HCT116 (cell line): ENCODE measurements around the gene RUFY4. TPM values are rescaled to one million over a fixed set of nuclear protein-coding genes. Genes with fewer than 3 reads are reported as not detected.
A peak's percentile ranks its signal among the peaks of the same experiment; 100 is the strongest.

Source experiments
- ATAC-seq: fragments of 200-7000 bp; cut with Tn5 transposase; 2 replicates; pipeline ENCODE4 v1.9.1; 2020; ENCODE audit warnings: mild to moderate bottlenecking, moderate library complexity
- BruUV-seq: library from RNA; stranded (reverse); fragments of 400-500 nt; replicated peaks from 2 replicates; lab custom pipeline; 2021; lab: Mats Ljungman, UMichigan
- CTCF ChIA-PET: fragments of 300-600 bp; sonication (Branson Sonifier 250); formaldehyde crosslinking; loops from one replicate; lab custom pipeline; 2021; ENCODE audit warnings: antibody characterized with exemption; lab: Charles Lee
- POLR2A ChIA-PET: fragments of 300-600, 350-600 bp; sonication (Branson Sonifier 250); formaldehyde crosslinking; loops from one replicate; lab custom pipeline; 2021; ENCODE audit warnings: antibody characterized with exemption; lab: Charles Lee
- RAD21 ChIA-PET, 2 experiments: fragments of 300-600 bp; sonication (Branson Sonifier 250); formaldehyde crosslinking; loops; one replicate each; lab custom pipeline; 2023; ENCODE audit warnings: low total read pairs in 2 of 2; ENCODE audit not compliant: uncharacterized antibody in 2 of 2, unreplicated experiment in 2 of 2, low non-redundant PET in 1 of 2; lab: Charles Lee
- DNase-seq: peaks from one replicate; pipeline ENCODE4 v3.0.0-alpha.2; 2010; ENCODE audit warnings: low read depth, low spot score
- H2AFZ ChIP-seq: fragments of 200-600 bp; shearing (Covaris generic), sonication (generic); 2 replicates; pipeline ENCODE4 v1.6.1; 2017; ENCODE audit warnings: low read depth, mixed run types, mixed read lengths, antibody characterized with exemption, low read length; ENCODE audit not compliant: poor library complexity, severe bottlenecking
- H3K27ac ChIP-seq: 2 replicates; pipeline ENCODE4 v1.5.1; 2012; ENCODE audit warnings: low read depth, low read length
- H3K27me3 ChIP-seq: fragments of 200-600 bp; sonication (generic); 2 replicates; pipeline ENCODE4 v1.6.1; 2016; ENCODE audit warnings: mixed run types, low read length, mixed read lengths; ENCODE audit not compliant: insufficient read depth
- H3K36me3 ChIP-seq, 2 experiments: fragments of 200-500 bp in 1 of 2; fragments of 200-600 bp in 1 of 2; sonication (Bioruptor generic) in 1 of 2; sonication (generic) in 1 of 2; 2 replicates each; pipeline versions ENCODE4 v1.5.1 to v1.6.1; 2014 to 2016; ENCODE audit warnings: low read length in 2 of 2, inconsistent platforms in 1 of 2, mixed read lengths in 1 of 2, mixed run types in 1 of 2; ENCODE audit not compliant: insufficient read depth in 2 of 2, control insufficient read depth in 1 of 2
- H3K4me1 ChIP-seq, 2 experiments: fragments of 200-600 bp in 1 of 2; sonication (generic) in 1 of 2; 2 replicates each; pipeline versions ENCODE4 v1.5.1 to v1.6.1; 2012 to 2017; ENCODE audit warnings: low read length in 2 of 2, inconsistent platforms in 1 of 2, mild to moderate bottlenecking in 1 of 2, mixed read lengths in 1 of 2, mixed run types in 1 of 2, moderate library complexity in 1 of 2; ENCODE audit not compliant: insufficient read depth in 2 of 2, control insufficient read depth in 1 of 2
- H3K4me2 ChIP-seq: fragments of 200-600 bp; sonication (generic); 2 replicates; pipeline ENCODE4 v1.6.1; 2017; ENCODE audit warnings: mixed run types, low read length, mixed read lengths
- H3K4me3 ChIP-seq, 2 experiments: fragments of 200-600 bp in 1 of 2; sonication (generic) in 1 of 2; replicated peaks in 1 of 2; 2 replicates each; pipeline ENCODE4 v1.5.1; 2011 to 2016; ENCODE audit warnings: low read length in 2 of 2, control low read depth in 1 of 2, low read depth in 1 of 2, mild to moderate bottlenecking in 1 of 2, mixed read lengths in 1 of 2, mixed run types in 1 of 2
- H3K79me2 ChIP-seq: fragments of 200-600 bp; sonication (generic); 2 replicates; pipeline ENCODE4 v1.6.1; 2017; ENCODE audit warnings: mild to moderate bottlenecking, mixed run types, low read length, moderate library complexity, mixed read lengths; ENCODE audit not compliant: insufficient read depth
- H3K9ac ChIP-seq: fragments of 200-600 bp; sonication (generic); 2 replicates; pipeline ENCODE4 v1.6.1; 2016; ENCODE audit warnings: low read length, mixed read lengths
- H3K9me2 ChIP-seq: fragments of 200-600 bp; sonication (generic), shearing (Covaris generic); 2 replicates; pipeline ENCODE4 v1.6.1; 2017; ENCODE audit warnings: mixed run types, mild to moderate bottlenecking, moderate library complexity; ENCODE audit not compliant: insufficient read depth
- H3K9me3 ChIP-seq, 2 experiments: fragments of 200-500 bp in 1 of 2; fragments of 200-600 bp in 1 of 2; sonication (Bioruptor generic) in 1 of 2; sonication (generic) in 1 of 2; 2 replicates each; pipeline ENCODE4 v1.6.1; 2014 to 2017; ENCODE audit warnings: low read length in 2 of 2, mixed read lengths in 2 of 2, inconsistent platforms in 1 of 2, low read depth in 1 of 2, mild to moderate bottlenecking in 1 of 2, mixed run types in 1 of 2, moderate library complexity in 1 of 2; ENCODE audit not compliant: control insufficient read depth in 1 of 2, insufficient read depth in 1 of 2
- H4K20me1 ChIP-seq: fragments of 200-600 bp; sonication (generic), shearing (Covaris generic); 2 replicates; pipeline ENCODE4 v1.6.1; 2017; ENCODE audit warnings: mixed run types, mild to moderate bottlenecking, moderate library complexity; ENCODE audit not compliant: insufficient read depth
- CBX3 ChIP-seq: IDR thresholded peaks from 2 replicates; pipeline ENCODE4 v1.6.1; 2012; ENCODE audit warnings: low read depth
- EGR1 ChIP-seq: IDR thresholded peaks from 2 replicates; pipeline ENCODE4 v1.6.1; 2012; ENCODE audit warnings: low read depth
- EZH2 ChIP-seq: fragments of 200-600 bp; sonication (generic); IDR thresholded peaks from 2 replicates; pipeline ENCODE4 v1.6.1; 2017; ENCODE audit warnings: antibody characterized with exemption, mixed run types
- POLR2AphosphoS5 ChIP-seq: IDR thresholded peaks from 2 replicates; pipeline ENCODE4 v1.6.1; 2011; ENCODE audit warnings: mild to moderate bottlenecking, low read depth, low read length, moderate library complexity
- SIN3A ChIP-seq: IDR thresholded peaks from 2 replicates; pipeline ENCODE4 v1.6.1; 2012; ENCODE audit warnings: low read depth
- ZNF274 ChIP-seq: fragments of 200-500 bp; sonication (Bioruptor generic); IDR thresholded peaks from 2 replicates; pipeline ENCODE4 v1.6.1; 2014; ENCODE audit warnings: mild to moderate bottlenecking, low read depth, low read length, inconsistent platforms
- intact Hi-C: fragments of 100-400 bp; cut with micrococcal nuclease; formaldehyde crosslinking; loops from 2 replicates; pipeline ENCODE4 v1.10.0; 2022
- total RNA-seq: library from RNA; stranded (reverse); gene quantifications from one replicate; pipeline ENCODE4 v1.2.1, GENCODE V29; 2021; ENCODE audit not compliant: unreplicated experiment
- TF ChIP-seq, protein P1 (sequence below), 3 experiments: fragments of 200-600 bp in 1 of 3; sonication (generic) in 1 of 3; IDR thresholded peaks in 2 of 3; conservative IDR thresholded peaks in 1 of 3; 2 replicates each; pipeline ENCODE4 v1.5.1; 2012 to 2017; ENCODE audit warnings: low read depth in 2 of 3, low read length in 2 of 3, antibody characterized with exemption in 1 of 3, borderline replicate concordance in 1 of 3, control low read depth in 1 of 3, mild to moderate bottlenecking in 1 of 3, mixed read lengths in 1 of 3, mixed run types in 1 of 3, moderate library complexity in 1 of 3; ENCODE audit not compliant: insufficient read depth in 1 of 3
- TF ChIP-seq, protein P2 (sequence below): IDR thresholded peaks from 2 replicates; pipeline ENCODE4 v1.6.1; 2012
- TF ChIP-seq, protein P3 (sequence below): IDR thresholded peaks from 2 replicates; pipeline ENCODE4 v1.6.1; 2012; ENCODE audit warnings: low read depth
- TF ChIP-seq, protein P4 (sequence below): IDR thresholded peaks from 2 replicates; pipeline ENCODE4 v1.6.1; 2012
- TF ChIP-seq, protein P5 (sequence below): IDR thresholded peaks from 2 replicates; pipeline ENCODE4 v1.6.1; 2011; ENCODE audit warnings: mild to moderate bottlenecking, low read length, moderate library complexity; ENCODE audit not compliant: insufficient replicate concordance; ENCODE audit errors: extremely low read depth

RUFY4 gene
- total RNA-seq, 1 experiment from 2014 or later: 0.27 TPM

DNA sequence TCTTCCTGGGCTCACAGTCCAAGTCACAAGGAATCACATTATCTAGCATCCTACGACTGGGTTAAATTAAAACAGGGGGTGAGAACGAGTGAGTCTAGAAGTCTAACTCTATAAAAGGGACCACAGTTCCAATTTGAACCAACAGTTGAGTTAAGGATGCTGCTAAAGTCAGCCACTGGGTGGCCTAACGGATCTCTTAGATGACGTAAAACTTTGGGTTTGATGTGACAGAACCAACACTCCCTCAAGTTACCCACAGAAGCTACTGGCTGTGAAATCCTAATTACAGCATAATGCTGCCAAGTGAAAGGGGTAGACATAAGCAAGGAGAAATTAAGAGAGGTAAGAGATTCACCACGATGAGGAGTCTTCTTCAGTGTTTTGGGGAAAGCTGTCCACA is 32.7 kb upstream of the RUFY4 start:
- TF ChIP-seq SIN3A: no peak
- TF ChIP-seq, protein P1, sequence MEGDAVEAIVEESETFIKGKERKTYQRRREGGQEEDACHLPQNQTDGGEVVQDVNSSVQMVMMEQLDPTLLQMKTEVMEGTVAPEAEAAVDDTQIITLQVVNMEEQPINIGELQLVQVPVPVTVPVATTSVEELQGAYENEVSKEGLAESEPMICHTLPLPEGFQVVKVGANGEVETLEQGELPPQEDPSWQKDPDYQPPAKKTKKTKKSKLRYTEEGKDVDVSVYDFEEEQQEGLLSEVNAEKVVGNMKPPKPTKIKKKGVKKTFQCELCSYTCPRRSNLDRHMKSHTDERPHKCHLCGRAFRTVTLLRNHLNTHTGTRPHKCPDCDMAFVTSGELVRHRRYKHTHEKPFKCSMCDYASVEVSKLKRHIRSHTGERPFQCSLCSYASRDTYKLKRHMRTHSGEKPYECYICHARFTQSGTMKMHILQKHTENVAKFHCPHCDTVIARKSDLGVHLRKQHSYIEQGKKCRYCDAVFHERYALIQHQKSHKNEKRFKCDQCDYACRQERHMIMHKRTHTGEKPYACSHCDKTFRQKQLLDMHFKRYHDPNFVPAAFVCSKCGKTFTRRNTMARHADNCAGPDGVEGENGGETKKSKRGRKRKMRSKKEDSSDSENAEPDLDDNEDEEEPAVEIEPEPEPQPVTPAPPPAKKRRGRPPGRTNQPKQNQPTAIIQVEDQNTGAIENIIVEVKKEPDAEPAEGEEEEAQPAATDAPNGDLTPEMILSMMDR (IDR thresholded peaks at IDR 0.05 in 2 of 3, conservative IDR thresholded peaks at IDR 0.05 in 1 of 3; ENCODE audit: borderline replicate concordance in 1 of 3, insufficient read depth in 1 of 3, low read depth in 2 of 3, low read length in 2 of 3): peak in 2 of 3 experiments; percentile 4 to 33; a peak in 1 of 6 replicates
- TF ChIP-seq, all 23 proteins: peak for 1

DNA sequence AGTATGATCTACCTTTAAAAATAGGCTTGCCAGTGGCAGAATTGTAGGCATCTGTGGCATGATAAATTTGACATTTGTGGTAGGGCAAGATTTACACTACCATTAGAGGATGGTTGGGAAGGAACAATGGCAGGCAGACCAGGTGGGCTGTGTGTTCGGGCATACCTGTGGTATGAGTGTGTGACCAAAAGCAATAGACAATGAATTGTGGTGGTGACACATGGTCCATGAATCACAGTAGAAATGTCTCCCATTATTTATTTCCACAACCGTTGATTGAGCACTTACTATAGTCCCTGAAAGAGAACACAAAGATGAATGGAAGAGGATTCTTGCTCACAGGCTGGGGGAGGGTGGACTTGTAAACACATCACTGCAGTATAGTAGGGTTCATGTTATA is 29.9 kb upstream of the RUFY4 start:
- ChIA-PET POLR2A (no interaction called here), RAD21 (interaction anchor here in 1 of 2 experiments (1.1 kb wide), 1 partner anchor 253 kb away, joined by 3 read pairs; no protein-coding TSS in a partner anchor), CTCF (no interaction called here)
- H3K4me2 ChIP-seq: no peak overlapping the region
- no peaks in the 10 kb centered on the region for H3K79me2 ChIP-seq
- H3K27me3 ChIP-seq: peaks cover 37% of the 10 kb centered on the region
- H3K4me3 ChIP-seq: no peak overlapping the region
- H3K27ac ChIP-seq: no peak overlapping the region
- peaks cover 0 to 4% of the 10 kb centered on the region in 2 experiments; a peak in 1 of 4 replicates for H3K4me1 ChIP-seq
- no TSS peak for BruUV-seq
- no peak for DNase-seq
- H4K20me1 ChIP-seq: no peaks in the 10 kb centered on the region
- no peaks in the 10 kb centered on the region for H3K36me3 ChIP-seq
- no peak overlapping the region for H3K9ac ChIP-seq
- ATAC-seq: peak; percentile 29; the same call in 1 of the 2 replicates
- H3K9me2 ChIP-seq: no peaks in the 10 kb centered on the region
- intact Hi-C loops: no loop called here
- no peak overlapping the region for H2AFZ ChIP-seq
- H3K9me3 ChIP-seq: peaks cover 0 to 5% of the 10 kb centered on the region in 2 experiments; a peak in 2 of 4 replicates
- TF ChIP-seq EGR1: no peak
- TF ChIP-seq EZH2: no peak
- TF ChIP-seq, protein P2, sequence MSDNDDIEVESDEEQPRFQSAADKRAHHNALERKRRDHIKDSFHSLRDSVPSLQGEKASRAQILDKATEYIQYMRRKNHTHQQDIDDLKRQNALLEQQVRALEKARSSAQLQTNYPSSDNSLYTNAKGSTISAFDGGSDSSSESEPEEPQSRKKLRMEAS: no peak
- TF ChIP-seq CBX3: no peak
- TF ChIP-seq ZNF274: no peak
- TF ChIP-seq, protein P3, sequence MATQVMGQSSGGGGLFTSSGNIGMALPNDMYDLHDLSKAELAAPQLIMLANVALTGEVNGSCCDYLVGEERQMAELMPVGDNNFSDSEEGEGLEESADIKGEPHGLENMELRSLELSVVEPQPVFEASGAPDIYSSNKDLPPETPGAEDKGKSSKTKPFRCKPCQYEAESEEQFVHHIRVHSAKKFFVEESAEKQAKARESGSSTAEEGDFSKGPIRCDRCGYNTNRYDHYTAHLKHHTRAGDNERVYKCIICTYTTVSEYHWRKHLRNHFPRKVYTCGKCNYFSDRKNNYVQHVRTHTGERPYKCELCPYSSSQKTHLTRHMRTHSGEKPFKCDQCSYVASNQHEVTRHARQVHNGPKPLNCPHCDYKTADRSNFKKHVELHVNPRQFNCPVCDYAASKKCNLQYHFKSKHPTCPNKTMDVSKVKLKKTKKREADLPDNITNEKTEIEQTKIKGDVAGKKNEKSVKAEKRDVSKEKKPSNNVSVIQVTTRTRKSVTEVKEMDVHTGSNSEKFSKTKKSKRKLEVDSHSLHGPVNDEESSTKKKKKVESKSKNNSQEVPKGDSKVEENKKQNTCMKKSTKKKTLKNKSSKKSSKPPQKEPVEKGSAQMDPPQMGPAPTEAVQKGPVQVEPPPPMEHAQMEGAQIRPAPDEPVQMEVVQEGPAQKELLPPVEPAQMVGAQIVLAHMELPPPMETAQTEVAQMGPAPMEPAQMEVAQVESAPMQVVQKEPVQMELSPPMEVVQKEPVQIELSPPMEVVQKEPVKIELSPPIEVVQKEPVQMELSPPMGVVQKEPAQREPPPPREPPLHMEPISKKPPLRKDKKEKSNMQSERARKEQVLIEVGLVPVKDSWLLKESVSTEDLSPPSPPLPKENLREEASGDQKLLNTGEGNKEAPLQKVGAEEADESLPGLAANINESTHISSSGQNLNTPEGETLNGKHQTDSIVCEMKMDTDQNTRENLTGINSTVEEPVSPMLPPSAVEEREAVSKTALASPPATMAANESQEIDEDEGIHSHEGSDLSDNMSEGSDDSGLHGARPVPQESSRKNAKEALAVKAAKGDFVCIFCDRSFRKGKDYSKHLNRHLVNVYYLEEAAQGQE: no peak
- no peak for TF ChIP-seq POLR2AphosphoS5
- TF ChIP-seq, protein P4, sequence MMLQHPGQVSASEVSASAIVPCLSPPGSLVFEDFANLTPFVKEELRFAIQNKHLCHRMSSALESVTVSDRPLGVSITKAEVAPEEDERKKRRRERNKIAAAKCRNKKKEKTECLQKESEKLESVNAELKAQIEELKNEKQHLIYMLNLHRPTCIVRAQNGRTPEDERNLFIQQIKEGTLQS: no peak
- TF ChIP-seq, protein P5, sequence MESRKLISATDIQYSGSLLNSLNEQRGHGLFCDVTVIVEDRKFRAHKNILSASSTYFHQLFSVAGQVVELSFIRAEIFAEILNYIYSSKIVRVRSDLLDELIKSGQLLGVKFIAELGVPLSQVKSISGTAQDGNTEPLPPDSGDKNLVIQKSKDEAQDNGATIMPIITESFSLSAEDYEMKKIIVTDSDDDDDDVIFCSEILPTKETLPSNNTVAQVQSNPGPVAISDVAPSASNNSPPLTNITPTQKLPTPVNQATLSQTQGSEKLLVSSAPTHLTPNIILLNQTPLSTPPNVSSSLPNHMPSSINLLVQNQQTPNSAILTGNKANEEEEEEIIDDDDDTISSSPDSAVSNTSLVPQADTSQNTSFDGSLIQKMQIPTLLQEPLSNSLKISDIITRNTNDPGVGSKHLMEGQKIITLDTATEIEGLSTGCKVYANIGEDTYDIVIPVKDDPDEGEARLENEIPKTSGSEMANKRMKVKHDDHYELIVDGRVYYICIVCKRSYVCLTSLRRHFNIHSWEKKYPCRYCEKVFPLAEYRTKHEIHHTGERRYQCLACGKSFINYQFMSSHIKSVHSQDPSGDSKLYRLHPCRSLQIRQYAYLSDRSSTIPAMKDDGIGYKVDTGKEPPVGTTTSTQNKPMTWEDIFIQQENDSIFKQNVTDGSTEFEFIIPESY: no peak

More for the DNA sequence above, 32.7 kb upstream of the RUFY4 start:
- Histone ChIP-seq H3K9me2 (no peaks in the 10 kb centered on the region), H3K27ac (no peak overlapping the region), H3K79me2 (no peaks in the 10 kb centered on the region), H3K9ac (no peak overlapping the region), H3K27me3 (peaks cover 37% of the 10 kb centered on the region), H2AFZ (no peak overlapping the region), H3K9me3 (no peaks in the 10 kb centered on the region), H3K4me1 (peaks cover 0 to 4% of the 10 kb centered on the region in 2 experiments; a peak in 1 of 4 replicates), H4K20me1 (no peaks in the 10 kb centered on the region), H3K36me3 (no peaks in the 10 kb centered on the region), H3K4me2 (no peak overlapping the region), H3K4me3 (no peak overlapping the region)
- ChIA-PET RAD21 (no interaction called here), POLR2A (no interaction called here), CTCF (interaction anchor here (1.9 kb wide), 1 partner anchor 250 kb away, joined by 8 read pairs; no protein-coding TSS in a partner anchor)
- no TSS peak for BruUV-seq
- DNase-seq (no peak), ATAC-seq (no peak)
- intact Hi-C loops: no loop called here
